HG03575 (cell line): ENCODE results near the gene DNAH2.

Experiments used
- ATAC-seq: cut with Tn5 transposase; IDR thresholded peaks from one replicate; pipeline ENCODE4 v1.9.1; 2021; ENCODE audit not compliant: unreplicated experiment, insufficient number of reproducible peaks, low FRiP score; ENCODE audit errors: extremely low read depth

Gene DNAH2

GRCh38 chr17:7716901-7717755 lies at the start of gene DNAH2:
Gene DNAH2, plus strand, starts transcription at chr17:7717744. Its CDS starts 1,991 bp downstream, at chr17:7719735.
- ATAC-seq: no peak

GRCh38 chr17:7668482-7668881 lies 49.1 kb upstream of the DNAH2 start:
- no peak for ATAC-seq

- ATAC-seq: no peak
These were observed 44.3 kb upstream of the DNAH2 start for GRCh38 chr17:7673239-7673638.

- ATAC-seq: no peak
These were observed 42.6 kb upstream of the DNAH2 start for GRCh38 chr17:7674934-7675333.

GRCh38 chr17:7676533-7676932 lies 41.0 kb upstream of the DNAH2 start:
- no peak for ATAC-seq

GRCh38 chr17:7677388-7678067 lies 40.0 kb upstream of the DNAH2 start:
- ATAC-seq: no peak

GRCh38 chr17:7684851-7685532 lies 32.6 kb upstream of the DNAH2 start:
- ATAC-seq: no peak

GRCh38 chr17:7685533-7686221 lies 31.9 kb upstream of the DNAH2 start:
- ATAC-seq: no peak

GRCh38 chr17:7686222-7687071 lies 31.1 kb upstream of the DNAH2 start:
- ATAC-seq: no peak

GRCh38 chr17:7687072-7687907 lies 30.3 kb upstream of the DNAH2 start, which contains the start of gene TP53:
Gene TP53, minus strand, starts transcription at chr17:7687490. Its CDS starts 10,896 bp downstream, at chr17:7676594.
- no peak for ATAC-seq

- ATAC-seq: no peak
These were observed 29.4 kb upstream of the DNAH2 start, which contains the start of gene WRAP53 for GRCh38 chr17:7687908-7688807. Gene WRAP53, plus strand, starts transcription at chr17:7688477. Its CDS starts 172 bp downstream, at chr17:7688649.

GRCh38 chr17:7688808-7689316 lies 28.7 kb upstream of the DNAH2 start:
- no peak for ATAC-seq

GRCh38 chr17:7695586-7695985 lies 22.0 kb upstream of the DNAH2 start:
- ATAC-seq: no peak

GRCh38 chr17:7697828-7698588 lies 19.5 kb upstream of the DNAH2 start:
- ATAC-seq: no peak

- ATAC-seq: no peak
These were observed 17.0 kb upstream of the DNAH2 start for GRCh38 chr17:7700510-7700909.

- no peak for ATAC-seq
These were observed 15.9 kb upstream of the DNAH2 start for GRCh38 chr17:7701681-7702080.
